LNCAP (cell line): ENCODE measurements around the gene GNPDA1.
A peak's percentile ranks its signal among the peaks of the same experiment; 100 is the strongest.

Source experiments
- TF ChIP-seq, protein P1 (sequence below): fragments of 450-650 bp; IDR thresholded peaks from 2 replicates; pipeline ENCODE4 v1.5.1; 2017; ENCODE audit warnings: mild to moderate bottlenecking

Gene GNPDA1

GRCh38 chr5:142003266-142003800, 9.5 kb downstream of the GNPDA1 start:
- TF ChIP-seq, protein P1, sequence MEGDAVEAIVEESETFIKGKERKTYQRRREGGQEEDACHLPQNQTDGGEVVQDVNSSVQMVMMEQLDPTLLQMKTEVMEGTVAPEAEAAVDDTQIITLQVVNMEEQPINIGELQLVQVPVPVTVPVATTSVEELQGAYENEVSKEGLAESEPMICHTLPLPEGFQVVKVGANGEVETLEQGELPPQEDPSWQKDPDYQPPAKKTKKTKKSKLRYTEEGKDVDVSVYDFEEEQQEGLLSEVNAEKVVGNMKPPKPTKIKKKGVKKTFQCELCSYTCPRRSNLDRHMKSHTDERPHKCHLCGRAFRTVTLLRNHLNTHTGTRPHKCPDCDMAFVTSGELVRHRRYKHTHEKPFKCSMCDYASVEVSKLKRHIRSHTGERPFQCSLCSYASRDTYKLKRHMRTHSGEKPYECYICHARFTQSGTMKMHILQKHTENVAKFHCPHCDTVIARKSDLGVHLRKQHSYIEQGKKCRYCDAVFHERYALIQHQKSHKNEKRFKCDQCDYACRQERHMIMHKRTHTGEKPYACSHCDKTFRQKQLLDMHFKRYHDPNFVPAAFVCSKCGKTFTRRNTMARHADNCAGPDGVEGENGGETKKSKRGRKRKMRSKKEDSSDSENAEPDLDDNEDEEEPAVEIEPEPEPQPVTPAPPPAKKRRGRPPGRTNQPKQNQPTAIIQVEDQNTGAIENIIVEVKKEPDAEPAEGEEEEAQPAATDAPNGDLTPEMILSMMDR = no peak

DNA sequence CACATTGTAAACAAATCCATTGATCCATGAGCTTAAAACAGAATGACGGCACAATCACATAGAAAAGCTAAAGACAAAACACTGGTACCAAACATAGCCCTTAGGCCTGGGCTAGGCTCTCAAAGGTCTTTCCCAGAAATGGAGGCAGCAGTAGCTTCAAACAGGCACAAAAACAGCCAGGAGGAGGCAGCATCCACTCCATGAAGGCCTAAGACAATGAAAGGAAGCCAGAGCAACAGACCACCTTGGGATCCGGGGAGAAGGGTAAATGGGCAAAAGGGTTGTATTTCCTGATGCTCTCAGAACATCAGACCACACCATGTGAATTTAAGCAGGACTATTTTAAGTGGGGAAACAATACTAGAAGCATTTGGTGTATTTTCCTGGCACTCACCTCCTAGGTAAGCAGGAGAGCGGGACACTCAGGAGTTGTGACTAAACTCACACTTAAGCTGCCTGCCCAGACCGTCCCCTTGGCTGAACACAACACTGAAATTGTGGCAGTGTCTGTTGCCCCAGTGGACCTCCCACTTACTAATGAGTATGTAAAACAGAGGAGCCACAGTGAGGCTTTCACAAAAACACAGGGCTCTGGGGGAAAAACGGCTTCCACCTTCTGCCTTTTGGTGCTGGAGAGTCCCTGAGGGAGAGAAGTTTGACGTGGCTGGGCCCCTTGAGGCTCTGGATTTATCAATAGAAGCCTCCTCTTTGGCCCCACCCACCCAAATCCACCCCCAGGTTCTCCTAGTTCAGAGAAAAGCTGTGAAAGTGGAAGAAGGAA, 11.9 kb downstream of the GNPDA1 start:
- TF ChIP-seq, protein P1 = no peak

- TF ChIP-seq, protein P1 = no peak
These were observed 12.7 kb downstream of the GNPDA1 start for GRCh38 chr5:142000173-142000572.

GRCh38 chr5:141997358-141997960, 15.4 kb downstream of the GNPDA1 start:
- TF ChIP-seq, protein P1 = no peak

- TF ChIP-seq, protein P1 = no peak
These were observed 17.2 kb downstream of the GNPDA1 start for GRCh38 chr5:141995656-141996055.

- TF ChIP-seq, protein P1 = no peak
These were observed 18.2 kb downstream of the GNPDA1 start for GRCh38 chr5:141994511-141995136.

- TF ChIP-seq, protein P1 = peak; percentile 89
These were observed 20.4 kb downstream of the GNPDA1 start for GRCh38 chr5:141992349-141992963.
